ENCODE data around the gene UBE2G1. TPM values are rescaled to one million over a fixed set of nuclear protein-coding genes. Genes with fewer than 3 reads are reported as not detected.
A peak's percentile ranks its signal among the peaks of the same experiment; 100 is the strongest.

Gene UBE2G1
- total and polyA plus RNA-seq, 10 of the 15 experiments (the other 5 are each of a cell fraction or from before 2014, with no cell fraction given) = 24.4 to 139 (median 77.4) TPM

DNA sequence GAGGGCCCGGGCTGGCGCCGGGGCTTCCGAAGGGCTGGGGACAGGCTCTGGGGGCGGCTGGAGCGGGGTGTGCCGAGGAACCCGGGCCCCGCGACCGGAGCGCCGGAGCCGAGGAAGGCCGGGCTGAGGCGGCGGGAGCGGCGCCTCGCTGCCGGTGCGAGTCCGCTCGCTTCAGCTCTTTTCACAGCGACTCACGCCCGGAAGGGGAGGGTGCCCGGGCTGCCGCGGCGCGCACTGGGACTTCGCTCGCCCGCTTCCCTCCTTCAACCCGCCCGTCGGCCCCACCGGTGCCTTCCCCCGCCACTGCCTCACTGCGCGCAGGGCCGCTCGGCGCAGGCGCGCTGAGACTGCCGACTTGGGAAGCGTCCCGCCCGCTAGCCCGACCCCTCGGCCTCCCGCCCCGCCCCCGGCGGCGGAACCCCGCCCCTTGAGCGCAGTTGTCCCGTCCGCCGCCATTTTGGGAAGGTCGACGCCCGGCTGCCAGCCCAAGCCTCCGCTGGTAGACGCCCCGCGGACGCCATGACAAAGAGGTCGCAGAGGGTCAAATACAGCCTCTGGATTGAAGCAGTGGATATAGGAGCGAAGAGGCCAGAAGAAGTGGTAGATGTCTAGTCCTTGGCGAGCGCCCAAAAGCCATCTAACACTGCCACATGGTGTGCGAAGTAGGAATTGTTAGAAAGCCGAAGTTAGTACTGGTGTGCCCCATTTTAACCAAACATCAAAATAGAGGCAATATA is at the start of gene UBE2G1 (continued):
- TF ChIP-seq PAX8 (IDR thresholded peaks at IDR 0.05) (no peak), BHLHE40 (IDR thresholded peaks at IDR 0.05; ENCODE audit: borderline replicate concordance in 1 of 2, low read depth in 2 of 2, low read length in 1 of 2) (peak; percentile 7 to 67; a peak in 2 of 4 replicates), POLR2A (IDR thresholded peaks at IDR 0.05; ENCODE audit: low read depth, low read length) (peak; percentile 91), NR2C1 (IDR thresholded peaks at IDR 0.05) (peak; percentile 79), STAT1 (conservative IDR thresholded peaks at IDR 0.05) (peak; percentile 69; the same call in 1 of the 2 replicates), ZZZ3 (IDR thresholded peaks at IDR 0.05; ENCODE audit: control insufficient read depth, insufficient read length, low read depth) (no peak), CHD1 (IDR thresholded peaks at IDR 0.05; ENCODE audit: low read depth, low read length) (no peak), EP300 (IDR thresholded peaks at IDR 0.05; ENCODE audit: borderline replicate concordance in 1 of 2, control insufficient read depth in 1 of 2, low read depth in 2 of 2, low read length in 2 of 2) (no peak), DPF2 (IDR thresholded peaks at IDR 0.05) (peak; percentile 63), MTA3 (IDR thresholded peaks at IDR 0.05; ENCODE audit: borderline replicate concordance, low read length) (no peak), EGR1 (IDR thresholded peaks at IDR 0.05; ENCODE audit: borderline replicate concordance in 1 of 2, low read depth in 2 of 2, low read length in 2 of 2) (peak in 1 of 2 experiments; percentile 66; a peak in 1 of 3 replicates), ZSCAN29 (IDR thresholded peaks at IDR 0.05) (no peak), REST (IDR thresholded peaks at IDR 0.05; ENCODE audit: low read depth, low read length) (no peak), BACH1 (IDR thresholded peaks at IDR 0.05; ENCODE audit: borderline replicate concordance) (no peak), NRF1 (conservative IDR thresholded peaks at IDR 0.05; ENCODE audit: low read depth, low read length) (peak; percentile 63), KAT2A (conservative IDR thresholded peaks at IDR 0.05; ENCODE audit: control insufficient read depth, low read depth, low read length) (no peak), HCFC1 (IDR thresholded peaks at IDR 0.05; ENCODE audit: low read length) (peak; percentile 83), CEBPB (IDR thresholded peaks at IDR 0.05; ENCODE audit: borderline replicate concordance in 1 of 2, low read depth in 2 of 2, low read length in 2 of 2) (no peak), NBN (IDR thresholded peaks at IDR 0.05) (peak; percentile 54), ZNF384 (IDR thresholded peaks at IDR 0.05; ENCODE audit: borderline replicate concordance, low read depth, low read length) (no peak), SP1 (IDR thresholded peaks at IDR 0.05; ENCODE audit: low read depth, low read length) (no peak)
- TF ChIP-seq, protein P1, sequence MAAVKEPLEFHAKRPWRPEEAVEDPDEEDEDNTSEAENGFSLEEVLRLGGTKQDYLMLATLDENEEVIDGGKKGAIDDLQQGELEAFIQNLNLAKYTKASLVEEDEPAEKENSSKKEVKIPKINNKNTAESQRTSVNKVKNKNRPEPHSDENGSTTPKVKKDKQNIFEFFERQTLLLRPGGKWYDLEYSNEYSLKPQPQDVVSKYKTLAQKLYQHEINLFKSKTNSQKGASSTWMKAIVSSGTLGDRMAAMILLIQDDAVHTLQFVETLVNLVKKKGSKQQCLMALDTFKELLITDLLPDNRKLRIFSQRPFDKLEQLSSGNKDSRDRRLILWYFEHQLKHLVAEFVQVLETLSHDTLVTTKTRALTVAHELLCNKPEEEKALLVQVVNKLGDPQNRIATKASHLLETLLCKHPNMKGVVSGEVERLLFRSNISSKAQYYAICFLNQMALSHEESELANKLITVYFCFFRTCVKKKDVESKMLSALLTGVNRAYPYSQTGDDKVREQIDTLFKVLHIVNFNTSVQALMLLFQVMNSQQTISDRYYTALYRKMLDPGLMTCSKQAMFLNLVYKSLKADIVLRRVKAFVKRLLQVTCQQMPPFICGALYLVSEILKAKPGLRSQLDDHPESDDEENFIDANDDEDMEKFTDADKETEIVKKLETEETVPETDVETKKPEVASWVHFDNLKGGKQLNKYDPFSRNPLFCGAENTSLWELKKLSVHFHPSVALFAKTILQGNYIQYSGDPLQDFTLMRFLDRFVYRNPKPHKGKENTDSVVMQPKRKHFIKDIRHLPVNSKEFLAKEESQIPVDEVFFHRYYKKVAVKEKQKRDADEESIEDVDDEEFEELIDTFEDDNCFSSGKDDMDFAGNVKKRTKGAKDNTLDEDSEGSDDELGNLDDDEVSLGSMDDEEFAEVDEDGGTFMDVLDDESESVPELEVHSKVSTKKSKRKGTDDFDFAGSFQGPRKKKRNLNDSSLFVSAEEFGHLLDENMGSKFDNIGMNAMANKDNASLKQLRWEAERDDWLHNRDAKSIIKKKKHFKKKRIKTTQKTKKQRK (IDR thresholded peaks at IDR 0.05; ENCODE audit: low read depth, low read length) = no peak
